ENCODE measurements around the gene INO80E. TPM values are rescaled to one million over a fixed set of nuclear protein-coding genes. Genes with fewer than 3 reads are reported as not detected.

INO80E gene
- total and polyA plus RNA-seq, 2 of the 8 experiments (the other 6 are each of a cell fraction or from before 2014, with no cell fraction given): 43.0 to 91.2 TPM

- peak; percentile 80 for TF ChIP-seq E2F6 (IDR thresholded peaks at IDR 0.05)
- TF ChIP-seq CHD1 (IDR thresholded peaks at IDR 0.05; ENCODE audit: low read depth, low read length): peak; percentile 83
- peak; percentile 85 for TF ChIP-seq TAF1 (IDR thresholded peaks at IDR 0.05; ENCODE audit: low read depth, low read length)
- TF ChIP-seq ASH2L (IDR thresholded peaks at IDR 0.05; ENCODE audit: low read length): peak; percentile 49
- peak; percentile 88 for TF ChIP-seq JUND (IDR thresholded peaks at IDR 0.05; ENCODE audit: low read length)
- TF ChIP-seq EP300 (IDR thresholded peaks at IDR 0.05; ENCODE audit: borderline replicate concordance in 1 of 2, low read depth in 2 of 2, low read length in 2 of 2): peak in 1 of 2 experiments; percentile 83; a peak in 1 of 3 replicates
- TF ChIP-seq HDAC2 (IDR thresholded peaks at IDR 0.05; ENCODE audit: borderline replicate concordance in 1 of 2, low read depth in 2 of 2, low read length in 2 of 2): 0 out of 4 replicates have a peak, but pooled peaks of 1 of the 2 experiments have one; percentile 25
- no peak for TF ChIP-seq CBX5 (IDR thresholded peaks at IDR 0.05; ENCODE audit: low read depth, low read length)
- peak in 1 of 2 experiments; percentile 33; a peak in 1 of 4 replicates for TF ChIP-seq SIN3A (conservative IDR thresholded peaks at IDR 0.05 in 1 of 2, IDR thresholded peaks at IDR 0.05 in 1 of 2; ENCODE audit: low read depth in 1 of 2, low read length in 2 of 2)
- TF ChIP-seq RAD21 (IDR thresholded peaks at IDR 0.05 in 1 of 2, conservative IDR thresholded peaks at IDR 0.05 in 1 of 2; ENCODE audit: low read depth in 2 of 2, low read length in 2 of 2): peak in 1 of 2 experiments; percentile 0; a peak in 1 of 4 replicates
- peak; percentile 17; the same call in 1 of the 2 replicates for TF ChIP-seq RBBP5 (IDR thresholded peaks at IDR 0.05; ENCODE audit: borderline replicate concordance, low read depth, low read length)
- TF ChIP-seq CREB1 (IDR thresholded peaks at IDR 0.05): peak; percentile 75
- TF ChIP-seq NRF1 (IDR thresholded peaks at IDR 0.05; ENCODE audit: low read depth, low read length): peak; percentile 83
- TF ChIP-seq BACH1 (IDR thresholded peaks at IDR 0.05; ENCODE audit: low read length): peak; percentile 69
These were observed 34.3 kb upstream of the INO80E start, which contains the start of gene TMEM219 (continued) for GRCh38 chr16:29961479-29962343.
